Choroid plexus epithelial cell (primary cell): ENCODE results near the gene RPS6KA2.

Experiments used
- DNase-seq: peaks from one replicate; pipeline ENCODE4 v3.0.0-alpha.2; 2010; ENCODE audit warnings: low read depth
- H3K4me3 ChIP-seq: 2 replicates; pipeline ENCODE4 v1.5.1; 2011; ENCODE audit warnings: low read depth, mild to moderate bottlenecking, control low read depth, low read length, moderate library complexity
- CTCF ChIP-seq: conservative IDR thresholded peaks from 2 replicates; pipeline ENCODE4 v1.5.1; 2011; ENCODE audit warnings: low read depth, mild to moderate bottlenecking, control low read depth, inconsistent platforms, low read length, moderate library complexity

RPS6KA2 gene

GRCh38 chr6:166627033-166627874 is at the start of gene RPS6KA2:
Gene RPS6KA2, minus strand, starts transcription at chr6:166627251. Its CDS starts 232 bp downstream, at chr6:166627019.
- peak; percentile 100 for DNase-seq
- peak within 1 kb of the TSS; percentile 82 for H3K4me3 ChIP-seq
- TF ChIP-seq CTCF = peak; percentile 18

- no peak overlapping the region for H3K4me3 ChIP-seq
- no peak for DNase-seq
- TF ChIP-seq CTCF = no peak
Measured at GRCh38 chr6:166676270-166676860, 49.3 kb upstream of the RPS6KA2 start.

GRCh38 chr6:166675736-166676135 is 48.7 kb upstream of the RPS6KA2 start:
- no peak overlapping the region for H3K4me3 ChIP-seq
- no peak for DNase-seq
- TF ChIP-seq CTCF = no peak

GRCh38 chr6:166673309-166673708 is 46.3 kb upstream of the RPS6KA2 start:
- DNase-seq = no peak
- TF ChIP-seq CTCF = no peak
- no peak overlapping the region for H3K4me3 ChIP-seq

- no peak for TF ChIP-seq CTCF
- no peak for DNase-seq
- no peak overlapping the region for H3K4me3 ChIP-seq
Measured at GRCh38 chr6:166672624-166673206, 45.7 kb upstream of the RPS6KA2 start.

- H3K4me3 ChIP-seq = no peak overlapping the region
- TF ChIP-seq CTCF = no peak
- DNase-seq = no peak
Measured at GRCh38 chr6:166672146-166672545, 45.1 kb upstream of the RPS6KA2 start.
